ENCODE results near the gene DNALI1. TPM values are rescaled to one million over a fixed set of nuclear protein-coding genes. Genes with fewer than 3 reads are reported as not detected.
"Not testable (repeated sequence)": the region's sequence is repeated elsewhere in the genome, so short reads cannot be mapped to it uniquely, and the experiment has no call there.

The DNALI1 gene
- total RNA-seq, 1 donor from 2014 or later = 2.2 TPM

GRCh38 chr1:37553598-37553926, 3.2 kb upstream of the DNALI1 start:
- peak overlapping the region; percentile 87 to 90 for H3K27ac ChIP-seq
- peaks cover 12 to 28% of the 10 kb centered on the region in 2 donors for H3K36me3 ChIP-seq
- no peak for TF ChIP-seq CTCF (IDR thresholded peaks at IDR 0.05)
- peaks cover 12 to 24% of the 10 kb centered on the region in 2 donors for H3K4me1 ChIP-seq
- H3K27me3 ChIP-seq = no peaks in the 10 kb centered on the region
- intact Hi-C loops (cut with DNase I) = loop anchor here (5.0 to 10.0 kb wide), 2 partner anchors 461 to 1156 kb away; partner anchors contain the start of genes LSM10 and UTP11
- H3K4me3 ChIP-seq = peak overlapping the region; percentile 90 to 94
- no peak for DNase-seq (ENCODE audit: low spot score in 2 of 2)
- H3K9me3 ChIP-seq = no peaks in the 10 kb centered on the region

- Histone ChIP-seq H3K27ac (peak within 1 kb of the TSS; percentile 87 to 90), H3K4me3 (peak within 1 kb of the TSS; percentile 90 to 94), H3K27me3 (no peaks in the 10 kb centered on the region), H3K9me3 (no peaks in the 10 kb centered on the region), H3K36me3 (peaks cover 10 to 27% of the 10 kb centered on the region in 2 donors), H3K4me1 (peaks cover 12 to 24% of the 10 kb centered on the region in 2 donors)
- peak; percentile 68 to 96 for DNase-seq (ENCODE audit: low spot score in 2 of 2)
- TF ChIP-seq CTCF (IDR thresholded peaks at IDR 0.05) = no peak
- intact Hi-C loops (cut with DNase I) = loop anchor here (1.0 to 10.0 kb wide), 3 partner anchors 42 to 1157 kb away; partner anchors contain the start of genes LSM10 and UTP11
These were observed 2.6 kb upstream of the DNALI1 start, which contains the start of gene SNIP1 for GRCh38 chr1:37553927-37554808. SNIP1 (minus strand) TSS chr1:37554293; CDS start chr1:37554229, 64 bp downstream.

- Histone ChIP-seq H3K36me3 (no peaks in the 10 kb centered on the region), H3K9me3 (no peaks in the 10 kb centered on the region), H3K4me1 (peaks cover 12 to 21% of the 10 kb centered on the region in 2 donors), H3K4me3 (peak overlapping the region; percentile 46 to 59), H3K27ac (peak overlapping the region; percentile 60 to 68), H3K27me3 (no peaks in the 10 kb centered on the region)
- TF ChIP-seq CTCF (IDR thresholded peaks at IDR 0.05) = no peak
- no peak for DNase-seq (ENCODE audit: low spot score in 2 of 2)
- intact Hi-C loops (cut with DNase I) = loop anchor here (2.0 to 10.0 kb wide), 4 partner anchors 43 to 457 kb away; partner anchors contain the start of genes CDCA8, MEAF6, UTP11 and ZC3H12A
These were observed 662 bp downstream of the DNALI1 start for GRCh38 chr1:37557402-37557801.

- no peak for TF ChIP-seq CTCF (IDR thresholded peaks at IDR 0.05)
- Histone ChIP-seq H3K27ac (no peak overlapping the region), H3K4me3 (no peak overlapping the region), H3K4me1 (peaks cover 1 to 11% of the 10 kb centered on the region in 2 donors), H3K36me3 (no peaks in the 10 kb centered on the region), H3K27me3 (no peaks in the 10 kb centered on the region), H3K9me3 (no peaks in the 10 kb centered on the region)
- no peak for DNase-seq (ENCODE audit: low spot score in 2 of 2)
- intact Hi-C loops (cut with DNase I) = loop anchor here (5.0 to 10.0 kb wide), 3 partner anchors 86 to 456 kb away; partner anchors contain the start of genes CDCA8, UTP11 and ZC3H12A
These were observed 1.7 kb downstream of the DNALI1 start for GRCh38 chr1:37558411-37558810.

GRCh38 chr1:37559080-37559479, 2.3 kb downstream of the DNALI1 start:
- no peaks in the 10 kb centered on the region for H3K9me3 ChIP-seq
- H3K4me1 ChIP-seq = peaks cover 0 to 11% of the 10 kb centered on the region in 2 donors
- DNase-seq (ENCODE audit: low spot score in 2 of 2) = no peak
- TF ChIP-seq CTCF (IDR thresholded peaks at IDR 0.05) = no peak
- H3K4me3 ChIP-seq = no peak overlapping the region
- no peaks in the 10 kb centered on the region for H3K36me3 ChIP-seq
- H3K27me3 ChIP-seq = no peaks in the 10 kb centered on the region
- H3K27ac ChIP-seq = no peak overlapping the region
- intact Hi-C loops (cut with DNase I) = loop anchor here (5.0 to 10.0 kb wide), 3 partner anchors 87 to 456 kb away; partner anchors contain the start of genes CDCA8, UTP11 and ZC3H12A

- DNase-seq (ENCODE audit: low spot score in 2 of 2); H3K4me3 ChIP-seq; H3K36me3 ChIP-seq; H3K27ac ChIP-seq; H3K9me3 ChIP-seq; H3K27me3 ChIP-seq: not testable (repeated sequence)
- H3K4me1 ChIP-seq = peaks cover 0 to 11% of the 10 kb centered on the region in 2 donors
- intact Hi-C loops (cut with DNase I) = loop anchor here (5.0 to 10.0 kb wide), 3 partner anchors 88 to 455 kb away; partner anchors contain the start of genes CDCA8, UTP11 and ZC3H12A
These were observed 3.2 kb downstream of the DNALI1 start for GRCh38 chr1:37559957-37560379.
